HEK293T (cell line): ENCODE measurements around the gene FAM47A.

Source experiments
- CTCF ChIA-PET: fragments of 350-600 bp; formaldehyde crosslinking; extraction: SDS; loops from one replicate; lab custom pipeline; 2021; ENCODE audit warnings: antibody characterized with exemption, inconsistent platforms; lab: Yijun Ruan, JAX
- POLR2A ChIA-PET: fragments of 350-600 bp; formaldehyde crosslinking; extraction: SDS; loops from one replicate; lab custom pipeline; 2020; ENCODE audit warnings: antibody characterized with exemption, inconsistent platforms; lab: Yijun Ruan, JAX
- DNase-seq: peaks from one replicate; pipeline ENCODE4 v3.0.0; 2012; ENCODE audit warnings: mixed read lengths; ENCODE audit errors: extremely low spot score
- ARNT ChIP-seq: fragments of 450-650 bp; IDR thresholded peaks from 2 replicates; pipeline ENCODE4 v1.6.1; 2017; ENCODE audit warnings: mild to moderate bottlenecking
- BHLHE40 ChIP-seq: fragments of 450-650 bp; IDR thresholded peaks from 2 replicates; pipeline ENCODE4 v1.6.1; 2016; ENCODE audit warnings: mild to moderate bottlenecking, moderate library complexity, borderline replicate concordance
- CTBP1 ChIP-seq: fragments of 450-650 bp; IDR thresholded peaks from 2 replicates; pipeline ENCODE4 v1.6.1; 2016; ENCODE audit warnings: borderline replicate concordance
- ELF4 ChIP-seq: fragments of 450-650 bp; IDR thresholded peaks from 2 replicates; pipeline ENCODE4 v1.6.1; 2017; ENCODE audit warnings: antibody characterized with exemption
- FOXA1 ChIP-seq: fragments of 450-650 bp; IDR thresholded peaks from 2 replicates; pipeline ENCODE4 v1.6.1; 2016; ENCODE audit warnings: mild to moderate bottlenecking
- FOXK2 ChIP-seq: fragments of 450-650 bp; IDR thresholded peaks from 2 replicates; pipeline ENCODE4 v1.6.1; 2016; ENCODE audit warnings: mild to moderate bottlenecking
- FOXM1 ChIP-seq: fragments of 450-650 bp; IDR thresholded peaks from 2 replicates; pipeline ENCODE4 v1.6.1; 2017; ENCODE audit warnings: mild to moderate bottlenecking, borderline replicate concordance
- HDGF ChIP-seq: fragments of 450-650 bp; IDR thresholded peaks from 2 replicates; pipeline ENCODE4 v1.6.1; 2017; ENCODE audit warnings: antibody characterized with exemption, borderline replicate concordance
- L3MBTL2 ChIP-seq: fragments of 450-650 bp; conservative IDR thresholded peaks from 2 replicates; pipeline ENCODE4 v1.6.1; 2016; ENCODE audit warnings: mild to moderate bottlenecking
- LEF1 ChIP-seq: fragments of 450-650 bp; IDR thresholded peaks from 2 replicates; pipeline ENCODE4 v1.6.1; 2017; ENCODE audit warnings: mild to moderate bottlenecking, borderline replicate concordance
- NFRKB ChIP-seq: fragments of 450-650 bp; IDR thresholded peaks from 2 replicates; pipeline ENCODE4 v1.6.1; 2016; ENCODE audit warnings: mild to moderate bottlenecking, moderate library complexity
- SP1 ChIP-seq: fragments of 450-650 bp; IDR thresholded peaks from 2 replicates; pipeline ENCODE4 v1.6.1; 2017
- SUZ12 ChIP-seq: fragments of 450-650 bp; IDR thresholded peaks from 2 replicates; pipeline ENCODE4 v1.6.1; 2016; ENCODE audit warnings: mild to moderate bottlenecking
- TARDBP ChIP-seq: fragments of 450-650 bp; IDR thresholded peaks from 2 replicates; pipeline ENCODE4 v1.6.1; 2016
- ZNF384 ChIP-seq: fragments of 450-650 bp; IDR thresholded peaks from 2 replicates; pipeline ENCODE4 v1.6.1; 2016
- TF ChIP-seq, protein P1 (sequence below): fragments of 450-650 bp; IDR thresholded peaks from 2 replicates; pipeline ENCODE4 v1.6.1; 2016

Gene FAM47A

GRCh38 chrX:34132028-34132427 lies at the start of gene FAM47A:
FAM47A (minus strand) TSS chrX:34132314; CDS start chrX:34132278, 36 bp downstream.
- POLR2A ChIA-PET: no interaction called here
- CTCF ChIA-PET: no interaction called here
- TF ChIP-seq NFRKB: no peak
- TF ChIP-seq CTBP1: no peak
- no peak for TF ChIP-seq LEF1
- TF ChIP-seq, protein P1, sequence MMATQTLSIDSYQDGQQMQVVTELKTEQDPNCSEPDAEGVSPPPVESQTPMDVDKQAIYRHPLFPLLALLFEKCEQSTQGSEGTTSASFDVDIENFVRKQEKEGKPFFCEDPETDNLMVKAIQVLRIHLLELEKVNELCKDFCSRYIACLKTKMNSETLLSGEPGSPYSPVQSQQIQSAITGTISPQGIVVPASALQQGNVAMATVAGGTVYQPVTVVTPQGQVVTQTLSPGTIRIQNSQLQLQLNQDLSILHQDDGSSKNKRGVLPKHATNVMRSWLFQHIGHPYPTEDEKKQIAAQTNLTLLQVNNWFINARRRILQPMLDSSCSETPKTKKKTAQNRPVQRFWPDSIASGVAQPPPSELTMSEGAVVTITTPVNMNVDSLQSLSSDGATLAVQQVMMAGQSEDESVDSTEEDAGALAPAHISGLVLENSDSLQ: no peak
- TF ChIP-seq ARNT: no peak
- TF ChIP-seq FOXK2: no peak
- no peak for TF ChIP-seq L3MBTL2
- TF ChIP-seq FOXA1: no peak
- no peak for TF ChIP-seq ELF4
- no peak for TF ChIP-seq FOXM1
- no peak for TF ChIP-seq ZNF384
- no peak for TF ChIP-seq SP1
- no peak for TF ChIP-seq BHLHE40
- no peak for TF ChIP-seq TARDBP
- no peak for DNase-seq

DNA sequence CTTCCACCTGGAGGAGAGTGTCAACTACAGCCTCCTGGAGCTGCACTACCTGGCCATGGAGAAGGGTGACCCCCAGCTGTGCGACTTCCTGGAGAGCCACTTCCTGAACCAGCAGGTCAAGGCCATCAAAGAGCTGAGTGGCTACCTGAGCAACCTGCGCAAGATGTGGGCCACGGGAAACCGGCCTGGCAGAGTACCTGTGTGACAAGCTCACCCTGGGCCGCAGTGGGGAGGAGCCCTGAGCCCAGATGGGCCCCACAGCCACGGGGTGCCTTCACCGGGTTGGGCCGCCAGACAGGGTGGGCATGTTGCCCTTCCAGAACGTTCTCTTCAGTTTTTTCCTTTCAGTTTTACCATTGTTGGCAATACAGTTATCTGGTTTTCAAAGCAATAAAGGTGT lies 15.2 kb upstream of the FAM47A start:
- DNase-seq: no peak
- ChIA-PET CTCF (no interaction called here), POLR2A (no interaction called here)
- TF ChIP-seq CTBP1 (no peak), LEF1 (no peak), HDGF (no peak), TARDBP (no peak), FOXK2 (no peak), FOXM1 (no peak), NFRKB (no peak), BHLHE40 (no peak), SP1 (no peak), ELF4 (no peak), SUZ12 (no peak), ZNF384 (no peak), L3MBTL2 (no peak), FOXA1 (no peak)

DNA sequence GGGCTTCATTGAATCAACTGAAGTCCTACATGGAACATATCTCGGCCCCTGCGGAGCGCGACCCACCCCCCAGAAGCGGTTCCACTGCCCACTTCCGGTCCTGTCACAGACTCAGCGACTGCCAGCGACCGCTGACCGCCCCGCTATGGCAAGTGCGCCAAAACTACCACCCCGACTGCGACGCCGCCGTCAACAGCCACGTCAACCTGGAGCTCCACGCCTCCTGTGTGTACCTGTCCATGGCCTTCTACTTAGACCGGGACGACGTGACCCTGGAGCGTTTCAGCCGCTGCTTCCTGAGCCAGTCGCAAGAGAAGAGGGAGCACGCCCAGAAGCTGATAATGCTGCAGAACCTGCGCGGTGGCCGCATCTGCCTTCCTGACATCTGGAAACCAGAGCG lies 14.8 kb upstream of the FAM47A start:
- TF ChIP-seq ZNF384: no peak
- no peak for TF ChIP-seq ELF4
- TF ChIP-seq SUZ12: no peak
- no peak for TF ChIP-seq NFRKB
- no peak for DNase-seq
- ChIA-PET POLR2A (no interaction called here), CTCF (no interaction called here)

DNA sequence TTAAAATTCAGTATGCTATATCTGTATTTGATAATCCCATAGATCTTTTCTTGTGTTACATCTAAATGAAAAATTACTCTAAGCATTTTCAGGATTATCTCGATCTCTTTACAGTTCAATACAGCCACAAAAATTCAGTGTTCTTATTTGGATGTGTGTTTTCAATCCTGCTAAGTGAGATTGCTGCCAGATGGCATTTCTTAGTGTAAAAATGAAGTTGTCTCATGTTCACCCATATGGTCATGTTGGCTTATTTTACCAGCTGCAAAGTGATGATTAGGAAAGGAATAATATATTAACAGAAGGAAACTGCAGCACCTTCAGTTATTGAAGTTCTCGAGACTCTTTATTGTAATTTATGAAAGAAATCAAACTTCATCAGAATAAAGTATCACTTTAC lies 12.1 kb upstream of the FAM47A start:
- no peak for TF ChIP-seq HDGF
- TF ChIP-seq, protein P1: no peak
- DNase-seq: no peak
- ChIA-PET CTCF (no interaction called here), POLR2A (no interaction called here)

DNA sequence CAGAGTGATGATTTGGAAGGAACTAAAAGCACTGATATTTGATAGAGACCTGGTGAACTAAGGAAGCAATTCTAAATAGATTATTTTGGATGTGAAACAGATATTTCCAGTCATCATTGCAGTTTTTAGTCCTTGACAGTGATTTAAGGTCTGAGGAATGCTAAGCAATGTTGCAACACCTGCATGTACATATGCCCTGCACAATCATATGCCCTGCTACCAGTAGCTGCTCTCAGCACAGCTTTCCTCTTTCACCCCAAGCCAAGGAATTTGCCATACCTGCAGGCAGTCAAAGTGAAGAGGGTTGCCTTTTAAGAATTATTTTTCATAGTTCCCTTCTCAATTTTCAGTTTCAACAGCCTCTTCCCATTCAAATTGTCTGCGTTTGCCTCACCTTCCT lies 8.7 kb upstream of the FAM47A start:
- DNase-seq: no peak
- CTCF ChIA-PET: no interaction called here
- POLR2A ChIA-PET: no interaction called here
- TF ChIP-seq HDGF: no peak
- TF ChIP-seq, protein P1: no peak
- no peak for TF ChIP-seq BHLHE40
- no peak for TF ChIP-seq FOXA1
- TF ChIP-seq ZNF384: no peak
- no peak for TF ChIP-seq L3MBTL2
- no peak for TF ChIP-seq SUZ12
- TF ChIP-seq FOXK2: no peak
- TF ChIP-seq ARNT: no peak
- TF ChIP-seq CTBP1: no peak
- TF ChIP-seq LEF1: no peak
- TF ChIP-seq FOXM1: no peak
- TF ChIP-seq SP1: no peak
- no peak for TF ChIP-seq ELF4

DNA sequence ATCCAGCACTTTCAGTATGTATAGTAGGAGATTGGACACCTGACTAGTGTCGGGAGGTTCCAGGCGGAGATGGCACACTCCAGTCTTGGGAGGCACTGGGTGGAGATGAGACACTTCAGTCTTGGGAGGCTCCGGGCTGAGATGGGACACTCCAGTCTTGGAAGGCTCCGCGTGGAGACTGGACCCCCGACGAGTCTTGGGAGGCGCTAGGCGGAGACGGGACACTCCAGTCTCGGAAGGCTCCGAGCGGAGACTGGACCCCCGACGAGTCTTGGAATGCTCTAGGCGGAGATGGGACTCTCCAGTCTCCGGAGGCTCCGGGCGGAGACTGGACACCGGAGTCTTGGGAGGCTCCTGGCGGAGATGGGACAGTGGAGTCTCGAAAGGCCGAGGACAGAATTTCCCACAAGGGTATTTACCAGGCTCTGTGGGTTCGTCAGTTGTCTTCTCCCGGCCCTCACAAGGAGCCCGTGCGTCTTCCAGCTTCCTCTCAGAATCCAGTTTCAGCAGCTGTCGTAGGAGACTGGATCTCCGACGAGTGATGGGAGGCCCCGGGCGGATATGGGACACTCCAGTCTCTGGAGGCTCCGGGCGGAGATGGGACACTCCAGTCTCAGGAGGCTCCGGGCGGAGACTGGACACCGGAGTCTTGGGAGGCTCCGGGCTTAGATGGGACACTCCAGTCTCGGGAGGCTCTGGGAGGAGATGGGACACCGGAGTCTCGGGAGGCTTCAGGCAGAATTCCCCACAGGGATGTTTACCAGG lies 952 bp downstream of the FAM47A start:
- no peak for DNase-seq
- ChIA-PET CTCF (no interaction called here), POLR2A (no interaction called here)
- no peak for TF ChIP-seq NFRKB
- TF ChIP-seq, protein P1: no peak
- TF ChIP-seq ELF4: no peak
- no peak for TF ChIP-seq LEF1
- no peak for TF ChIP-seq FOXM1
- TF ChIP-seq L3MBTL2: no peak
- no peak for TF ChIP-seq BHLHE40
- TF ChIP-seq HDGF: no peak
- TF ChIP-seq ZNF384: no peak
- no peak for TF ChIP-seq TARDBP
- TF ChIP-seq FOXK2: no peak
- TF ChIP-seq SP1: no peak
- TF ChIP-seq CTBP1: no peak
- TF ChIP-seq ARNT: no peak
